ENCODE data around the gene SH3RF3. TPM values are rescaled to one million over a fixed set of nuclear protein-coding genes. Genes with fewer than 3 reads are reported as not detected.

SH3RF3 gene
- total RNA-seq, 2 donors from 2014 or later: 1.3 to 2.5 TPM

- intact Hi-C loops (cut with DNase I): no loop called here
- no peak overlapping the region for H3K4me3 ChIP-seq
- H3K27me3 ChIP-seq: no peaks in the 10 kb centered on the region
- no peak overlapping the region for H3K9ac ChIP-seq (ENCODE audit: low read depth in 2 of 2, low read length in 2 of 2)
- H3K4me1 ChIP-seq: no peaks in the 10 kb centered on the region
- H3K36me3 ChIP-seq: no peaks in the 10 kb centered on the region
- no peaks in the 10 kb centered on the region for H3K9me3 ChIP-seq
- no peak for DNase-seq
- TF ChIP-seq CTCF (IDR thresholded peaks at IDR 0.05): no peak
- no peak overlapping the region for H3K27ac ChIP-seq
Observed at GRCh38 chr2:109313343-109313742, 184.3 kb downstream of the SH3RF3 start.

DNA sequence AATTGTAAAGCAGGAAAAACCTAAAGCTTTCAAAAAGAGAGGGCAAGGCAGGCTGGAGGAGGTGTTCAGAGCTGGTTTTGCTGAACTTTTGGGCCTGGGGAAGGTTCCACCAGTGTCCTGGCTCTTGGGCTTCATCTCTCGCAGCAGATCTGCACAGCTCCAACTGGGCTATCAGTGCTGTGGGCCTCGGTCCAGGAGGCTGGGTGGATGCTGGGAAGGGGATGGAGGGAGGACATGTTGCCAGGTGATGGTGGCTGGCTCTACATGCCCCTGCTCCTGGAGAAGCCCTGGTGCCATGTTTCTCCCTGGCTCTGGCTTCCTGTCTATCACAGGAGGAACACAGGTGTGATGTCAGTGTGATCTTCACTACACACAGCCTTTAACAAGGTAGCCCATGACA, 187.1 kb downstream of the SH3RF3 start:
- Histone ChIP-seq H3K27me3 (no peaks in the 10 kb centered on the region), H3K36me3 (no peaks in the 10 kb centered on the region), H3K27ac (no peak overlapping the region), H3K9me3 (no peaks in the 10 kb centered on the region), H3K4me1 (no peaks in the 10 kb centered on the region), H3K4me3 (no peak overlapping the region), H3K9ac (ENCODE audit: low read depth in 2 of 2, low read length in 2 of 2) (no peak overlapping the region)
- TF ChIP-seq CTCF (IDR thresholded peaks at IDR 0.05): no peak
- no peak for DNase-seq
- intact Hi-C loops (cut with DNase I): no loop called here

DNA sequence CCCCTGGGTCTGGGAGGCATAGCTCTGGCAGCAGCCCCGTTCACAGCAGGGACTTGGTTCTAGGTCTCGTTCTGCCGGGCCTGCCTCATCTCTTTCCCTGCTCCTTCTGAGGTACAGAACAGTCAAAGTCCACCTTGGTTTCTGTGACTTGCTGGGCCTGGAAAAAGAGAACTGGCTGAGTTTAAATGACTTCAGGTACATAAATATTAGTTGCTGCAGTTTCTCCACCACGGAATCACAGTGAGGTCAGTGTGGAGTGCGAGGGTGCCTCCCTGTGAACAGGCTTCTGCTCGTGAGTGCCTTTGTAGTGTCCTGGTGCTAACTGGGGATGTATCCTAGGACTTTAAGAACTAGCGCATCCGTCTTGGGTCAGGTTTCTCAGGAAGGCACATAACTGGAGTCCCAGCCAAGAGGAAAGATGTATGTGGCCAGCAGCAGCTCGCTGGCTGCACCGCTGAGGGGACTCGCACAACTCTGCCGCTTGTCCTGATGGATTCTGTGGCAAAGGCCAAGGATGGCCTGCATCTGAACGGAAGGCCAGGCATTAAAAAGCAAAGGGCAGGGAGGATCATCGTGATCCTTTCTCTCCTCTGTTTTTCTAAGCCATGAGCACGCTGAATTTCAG, 188.6 kb downstream of the SH3RF3 start:
- DNase-seq: no peak
- intact Hi-C loops (cut with DNase I): no loop called here
- no peak overlapping the region for H3K4me3 ChIP-seq
- no peaks in the 10 kb centered on the region for H3K4me1 ChIP-seq
- no peak overlapping the region for H3K9ac ChIP-seq (ENCODE audit: low read depth in 2 of 2, low read length in 2 of 2)
- TF ChIP-seq CTCF (IDR thresholded peaks at IDR 0.05): no peak
- H3K27ac ChIP-seq: peak overlapping the region; percentile 8
- no peaks in the 10 kb centered on the region for H3K9me3 ChIP-seq
- H3K36me3 ChIP-seq: no peaks in the 10 kb centered on the region
- H3K27me3 ChIP-seq: no peaks in the 10 kb centered on the region

GRCh38 chr2:109318150-109318948, 189.3 kb downstream of the SH3RF3 start:
- TF ChIP-seq CTCF (IDR thresholded peaks at IDR 0.05): no peak
- Histone ChIP-seq H3K27me3 (no peaks in the 10 kb centered on the region), H3K36me3 (no peaks in the 10 kb centered on the region), H3K9ac (ENCODE audit: low read depth in 2 of 2, low read length in 2 of 2) (no peak overlapping the region), H3K4me1 (no peaks in the 10 kb centered on the region), H3K4me3 (no peak overlapping the region), H3K9me3 (no peaks in the 10 kb centered on the region), H3K27ac (peak overlapping the region; percentile 11)
- intact Hi-C loops (cut with DNase I): no loop called here
- DNase-seq: peak; percentile 69

- H3K4me1 ChIP-seq: no peaks in the 10 kb centered on the region
- H3K4me3 ChIP-seq: no peak overlapping the region
- DNase-seq: no peak
- no peaks in the 10 kb centered on the region for H3K9me3 ChIP-seq
- no peak overlapping the region for H3K9ac ChIP-seq (ENCODE audit: low read depth in 2 of 2, low read length in 2 of 2)
- H3K27me3 ChIP-seq: no peaks in the 10 kb centered on the region
- intact Hi-C loops (cut with DNase I): no loop called here
- peak overlapping the region; percentile 11 for H3K27ac ChIP-seq
- H3K36me3 ChIP-seq: no peaks in the 10 kb centered on the region
- TF ChIP-seq CTCF (IDR thresholded peaks at IDR 0.05): no peak
Observed at GRCh38 chr2:109318949-109319342, 189.9 kb downstream of the SH3RF3 start.
